Keratinocyte (primary cell): ENCODE results near the gene ACSM2A. TPM values are rescaled to one million over a fixed set of nuclear protein-coding genes. Genes with fewer than 3 reads are reported as not detected.
"Not testable (repeated sequence)": the region's sequence is repeated elsewhere in the genome, so short reads cannot be mapped to it uniquely, and the experiment has no call there.

Experiments used
- DNase-seq: peaks from one replicate; pipeline ENCODE4 v3.0.0-alpha.2; 2011; ENCODE audit warnings: low read depth, missing footprints, low spot score
- FAIRE-seq: peaks from 2 replicates; lab custom pipeline; 2011; peaks lifted over from hg19 to GRCh38; lab: Jason Lieb, UNC
- H2AFZ ChIP-seq: 2 replicates; pipeline ENCODE4 v1.6.0; 2012; ENCODE audit warnings: low read length, control low read depth, inconsistent platforms; ENCODE audit not compliant: control insufficient read depth
- H3K27ac ChIP-seq: 2 replicates; pipeline ENCODE4 v1.5.1; 2011; ENCODE audit warnings: low read length; ENCODE audit not compliant: control insufficient read depth, insufficient read depth
- H3K27me3 ChIP-seq: 3 replicates; pipeline ENCODE4 v1.6.0; 2011; ENCODE audit warnings: low read length; ENCODE audit not compliant: control insufficient read depth, insufficient read depth; ENCODE audit errors: extremely low read depth
- H3K36me3 ChIP-seq, 2 experiments: 2 replicates in 1 of 2; 3 replicates in 1 of 2; pipeline ENCODE4 v1.5.1; 2011; ENCODE audit warnings: low read length in 2 of 2, mild to moderate bottlenecking in 1 of 2; ENCODE audit not compliant: control insufficient read depth in 2 of 2, insufficient read depth in 2 of 2; ENCODE audit errors: extremely low read depth in 1 of 2
- H3K4me1 ChIP-seq: 3 replicates; pipeline ENCODE4 v1.5.1; 2011; ENCODE audit warnings: low read length; ENCODE audit not compliant: control insufficient read depth, insufficient read depth; ENCODE audit errors: extremely low read depth
- H3K4me2 ChIP-seq: 3 replicates; pipeline ENCODE4 v1.6.0; 2011; ENCODE audit warnings: low read depth, low read length; ENCODE audit not compliant: control insufficient read depth, insufficient read depth; ENCODE audit errors: extremely low read depth
- H3K4me3 ChIP-seq, 3 experiments: fragments of 200-600 bp in 1 of 3; sonication (generic) in 1 of 3; 2 replicates in 2 of 3; 3 replicates in 1 of 3; pipeline ENCODE4 v1.5.1; 2011 to 2016; ENCODE audit warnings: low read length in 3 of 3, mild to moderate bottlenecking in 3 of 3, control low read depth in 2 of 3, inconsistent platforms in 1 of 3, low read depth in 1 of 3, mixed read lengths in 1 of 3, mixed run types in 1 of 3, moderate library complexity in 1 of 3; ENCODE audit not compliant: control insufficient read depth in 2 of 3, insufficient read depth in 2 of 3; ENCODE audit errors: extremely low read depth in 1 of 3
- H3K79me2 ChIP-seq: 2 replicates; pipeline ENCODE4 v1.6.0; 2012; ENCODE audit warnings: low read length; ENCODE audit not compliant: control insufficient read depth, insufficient read depth
- H3K9ac ChIP-seq: 3 replicates; pipeline ENCODE4 v1.6.0; 2011; ENCODE audit warnings: low read length; ENCODE audit not compliant: control insufficient read depth, insufficient read depth; ENCODE audit errors: extremely low read depth
- H3K9me1 ChIP-seq: 3 replicates; pipeline ENCODE4 v1.6.0; 2011; ENCODE audit warnings: low read length; ENCODE audit not compliant: control insufficient read depth, insufficient read depth; ENCODE audit errors: extremely low read depth
- H3K9me3 ChIP-seq: 2 replicates; pipeline ENCODE4 v1.5.1; 2012; ENCODE audit warnings: low read depth, low read length; ENCODE audit not compliant: control insufficient read depth
- H4K20me1 ChIP-seq: 3 replicates; pipeline ENCODE4 v1.6.0; 2011; ENCODE audit warnings: low read length; ENCODE audit not compliant: control insufficient read depth, insufficient read depth; ENCODE audit errors: extremely low read depth
- CTCF ChIP-seq, 3 experiments: IDR thresholded peaks in 1 of 3; conservative IDR thresholded peaks in 1 of 3; optimal IDR thresholded peaks in 1 of 3; 2 replicates in 2 of 3; 3 replicates in 1 of 3; pipeline versions ENCODE3 to v1.5.1; 2011; ENCODE audit warnings: low read length in 3 of 3, mild to moderate bottlenecking in 3 of 3, moderate library complexity in 2 of 3, control low read depth in 1 of 3, inconsistent platforms in 1 of 3; ENCODE audit not compliant: insufficient read depth in 2 of 3; ENCODE audit errors: extremely low read depth in 1 of 3
- EZH2 ChIP-seq: IDR thresholded peaks from one replicate; pipeline ENCODE4 v1.6.1; 2012; ENCODE audit warnings: inconsistent platforms, mild to moderate bottlenecking, low read length, moderate library complexity
- dilution Hi-C: fragments of 300-500 bp; cut with MboI; formaldehyde crosslinking; loops from one replicate; pipeline ENCODE4 v1.7.0; 2020; ENCODE audit warnings: low sequenced_read_pairs; ENCODE audit not compliant: extremely low pct_ligation_motif_present
- polyA plus RNA-seq, 5 experiments: library from polyadenylated mRNA; depleted of rRNA in 3 of 5; stranded (reverse) in 3 of 5; stranded (forward) in 1 of 5; unstranded in 1 of 5; fragments of >200 nt; gene quantifications; 1 replicate in 1 of 5; 2 replicates in 3 of 5; 3 replicates in 1 of 5; pipeline versions ENCODE4 v1.2.1 to v1.2.3, GENCODE V29; 2011 to 2012; ENCODE audit warnings: missing spikeins in 2 of 5, low read depth in 1 of 5, low replicate concordance in 1 of 5

Gene ACSM2A
- polyA plus RNA-seq, 1 donor (not counting 4 experiments of a cell fraction or from before 2014, with no cell fraction given) = not detected

DNA sequence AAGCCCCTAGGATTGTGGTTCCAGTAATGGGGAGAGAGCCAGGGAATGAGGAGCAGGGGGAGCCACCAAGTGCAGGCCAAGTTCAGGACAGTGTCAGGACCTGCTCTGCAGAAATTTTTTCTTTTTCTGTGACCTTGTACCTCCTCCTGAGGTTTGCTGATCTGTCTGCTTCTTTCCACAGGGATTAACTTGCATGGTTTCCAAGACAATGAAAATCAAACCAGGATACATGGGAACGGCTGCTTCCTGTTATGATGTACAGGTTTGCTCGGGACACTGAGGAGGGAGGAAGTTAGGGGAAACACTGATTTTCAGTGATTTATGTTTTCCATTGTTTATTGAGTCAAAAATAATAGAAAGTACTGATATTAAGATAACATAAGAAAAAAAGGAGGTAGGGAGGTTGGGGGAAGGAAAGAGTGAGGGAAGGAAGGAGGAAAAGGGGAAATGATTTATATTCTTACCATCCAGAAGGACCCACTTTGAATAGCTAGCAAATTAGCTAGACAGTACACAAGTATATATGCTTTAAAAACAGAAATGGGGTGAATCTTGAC, 25.9 kb downstream of the ACSM2A start:
- H2AFZ ChIP-seq, H3K4me1 ChIP-seq, H3K9ac ChIP-seq, H4K20me1 ChIP-seq, dilution Hi-C loops, H3K4me3 ChIP-seq, H3K27ac ChIP-seq, H3K79me2 ChIP-seq, FAIRE-seq, H3K9me3 ChIP-seq, H3K27me3 ChIP-seq, H3K9me1 ChIP-seq, DNase-seq, H3K4me2 ChIP-seq, H3K36me3 ChIP-seq: not testable (repeated sequence)

GRCh38 chr16:20483989-20484388, 32.7 kb downstream of the ACSM2A start:
- DNase-seq, H4K20me1 ChIP-seq, H2AFZ ChIP-seq, H3K9me1 ChIP-seq, H3K4me3 ChIP-seq, H3K9ac ChIP-seq, FAIRE-seq, H3K27ac ChIP-seq, H3K4me2 ChIP-seq, dilution Hi-C loops, H3K79me2 ChIP-seq, H3K36me3 ChIP-seq, H3K27me3 ChIP-seq, H3K9me3 ChIP-seq, H3K4me1 ChIP-seq: not testable (repeated sequence)

- Histone ChIP-seq H3K27me3 (no peaks in the 10 kb centered on the region), H3K4me2 (no peak overlapping the region), H2AFZ (no peak overlapping the region), H3K4me1 (no peaks in the 10 kb centered on the region), H3K9me1 (no peaks in the 10 kb centered on the region), H3K36me3 (no peaks in the 10 kb centered on the region), H3K4me3 (no peak overlapping the region), H4K20me1 (no peaks in the 10 kb centered on the region), H3K9ac (no peak overlapping the region), H3K79me2 (no peaks in the 10 kb centered on the region), H3K9me3 (no peaks in the 10 kb centered on the region), H3K27ac (no peak overlapping the region)
- dilution Hi-C loops = no loop called here
- no peak for TF ChIP-seq EZH2
- TF ChIP-seq CTCF (optimal IDR thresholded peaks at IDR 0.05 in 1 of 3, IDR thresholded peaks at IDR 0.05 in 1 of 3, conservative IDR thresholded peaks at IDR 0.05 in 1 of 3; ENCODE audit: extremely low read depth in 1 of 3, insufficient read depth in 2 of 3, low read length in 3 of 3) = no peak
- FAIRE-seq = no peak
- DNase-seq = no peak
Observed at GRCh38 chr16:20484726-20485125, 33.4 kb downstream of the ACSM2A start.
